HTR-8/SVneo (cell line): ENCODE measurements around the gene GPR45.

ENCODE experiments used
- DNase-seq: peaks from one replicate; pipeline ENCODE4 v3.0.0; 2011; ENCODE audit warnings: low spot score, mixed read lengths; ENCODE audit not compliant: insufficient read length
- FAIRE-seq: peaks from 2 replicates; lab custom pipeline; 2011; peaks lifted over from hg19 to GRCh38; lab: Jason Lieb, UNC

The GPR45 gene, protein sequence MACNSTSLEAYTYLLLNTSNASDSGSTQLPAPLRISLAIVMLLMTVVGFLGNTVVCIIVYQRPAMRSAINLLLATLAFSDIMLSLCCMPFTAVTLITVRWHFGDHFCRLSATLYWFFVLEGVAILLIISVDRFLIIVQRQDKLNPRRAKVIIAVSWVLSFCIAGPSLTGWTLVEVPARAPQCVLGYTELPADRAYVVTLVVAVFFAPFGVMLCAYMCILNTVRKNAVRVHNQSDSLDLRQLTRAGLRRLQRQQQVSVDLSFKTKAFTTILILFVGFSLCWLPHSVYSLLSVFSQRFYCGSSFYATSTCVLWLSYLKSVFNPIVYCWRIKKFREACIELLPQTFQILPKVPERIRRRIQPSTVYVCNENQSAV

GRCh38 chr2:105241443-105241842 lies at the start of gene GPR45:
TSS of gene GPR45 (plus strand) at chr2:105241743. CDS start at chr2:105241859, 116 bp downstream.
- DNase-seq (no peak), FAIRE-seq (no peak)

DNA sequence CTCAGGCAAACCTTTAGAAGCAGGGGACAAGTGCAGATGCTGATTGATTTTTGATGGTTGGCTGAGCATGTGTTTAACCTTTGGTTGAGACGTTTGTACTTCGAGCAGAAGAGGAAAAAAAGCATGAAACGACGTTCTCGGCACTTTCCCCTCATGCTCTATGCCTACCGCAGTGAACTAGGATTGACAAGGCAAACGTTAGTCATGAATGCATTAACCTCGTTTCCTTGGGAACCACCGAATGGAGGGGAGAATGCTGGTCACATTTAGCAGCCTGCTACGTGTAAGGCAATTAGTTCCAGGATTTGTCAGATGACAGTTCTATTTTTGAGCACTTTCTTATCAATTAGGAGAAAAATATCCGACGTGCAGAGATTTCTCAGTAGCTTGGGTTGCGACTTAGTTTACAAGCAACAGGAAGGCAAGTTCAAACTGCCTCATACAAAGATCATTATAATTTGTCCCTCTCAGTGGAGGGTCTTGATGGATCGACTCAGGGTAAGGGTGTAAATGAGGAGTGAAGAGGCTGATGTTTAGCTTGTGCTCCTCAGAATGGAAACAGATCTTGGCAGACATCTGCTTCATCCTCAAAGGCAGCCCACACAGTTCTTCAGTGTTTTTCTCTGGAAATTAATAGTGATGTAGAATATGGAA lies 47.4 kb upstream of the GPR45 start:
- DNase-seq (no peak), FAIRE-seq (no peak)

DNA sequence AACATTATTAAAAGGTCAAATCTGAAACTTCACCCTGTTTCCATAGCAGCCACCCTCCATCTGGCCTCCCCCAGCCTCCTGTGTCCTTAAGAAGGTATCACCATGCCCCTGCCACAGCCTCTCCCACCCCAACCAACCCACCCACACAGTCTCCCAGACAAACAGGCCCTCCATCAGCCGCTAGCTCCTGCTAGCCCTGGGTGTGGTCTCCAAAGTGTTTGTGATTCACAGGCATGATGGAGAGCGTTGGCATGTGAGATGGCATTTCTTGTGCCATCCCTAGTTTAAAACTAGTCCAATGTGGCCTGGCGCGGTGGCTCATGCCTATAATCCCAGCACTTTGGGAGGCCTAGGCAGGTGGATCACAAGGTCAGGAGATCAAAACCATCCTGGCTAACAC lies 44.9 kb upstream of the GPR45 start:
- FAIRE-seq (no peak), DNase-seq (no peak)

DNA sequence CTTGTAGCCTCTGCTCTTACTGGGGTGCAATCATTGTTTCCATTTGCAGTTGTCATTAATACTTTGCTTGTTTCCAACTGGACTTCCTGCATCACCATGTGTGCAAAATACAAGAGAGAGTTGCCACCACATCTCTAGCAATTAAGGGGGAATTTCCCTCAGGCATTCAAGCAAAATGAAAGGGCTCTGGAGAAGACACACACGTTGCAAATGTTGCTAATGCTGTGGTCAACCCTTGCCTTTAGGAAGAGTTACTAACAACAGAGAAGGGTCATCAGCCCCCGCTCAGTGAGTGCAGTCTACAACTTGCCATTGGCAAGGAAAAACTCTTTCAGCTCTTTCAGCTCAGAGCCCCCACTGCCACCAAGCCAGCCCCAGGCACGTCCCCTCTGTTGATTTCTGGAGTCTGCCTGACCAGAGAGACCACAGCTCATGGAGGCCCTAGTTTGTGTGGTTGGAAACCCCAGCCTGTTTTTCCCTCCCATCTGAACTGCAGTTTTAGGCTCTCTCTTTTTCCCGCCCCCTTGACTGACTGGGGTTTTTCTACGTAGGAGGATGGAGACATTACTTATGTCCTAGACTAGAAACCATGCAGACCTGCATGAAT lies 25.9 kb upstream of the GPR45 start:
- no peak for FAIRE-seq
- no peak for DNase-seq

DNA sequence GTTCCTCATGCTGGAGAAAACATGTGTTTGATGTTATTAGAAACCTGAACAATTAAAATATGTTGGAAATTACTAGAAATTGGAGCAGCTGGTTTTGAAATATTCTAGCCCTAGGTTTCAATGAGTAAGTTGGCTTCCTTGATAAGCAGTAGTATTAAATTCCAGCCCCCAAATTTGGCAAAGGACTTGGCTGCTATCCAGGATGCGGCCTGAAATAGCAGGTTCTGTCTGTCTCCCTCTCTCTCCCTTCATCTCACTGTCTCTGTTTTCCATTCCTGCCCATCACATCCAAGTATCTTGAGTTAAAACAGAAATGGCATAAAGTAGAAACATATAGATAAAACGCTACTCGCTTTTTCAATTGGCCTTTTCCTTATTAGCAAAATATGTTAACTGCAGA lies 20.9 kb upstream of the GPR45 start:
- DNase-seq (no peak), FAIRE-seq (no peak)

GRCh38 chr2:105224444-105224843 lies 17.1 kb upstream of the GPR45 start:
- FAIRE-seq (no peak), DNase-seq (no peak)

DNA sequence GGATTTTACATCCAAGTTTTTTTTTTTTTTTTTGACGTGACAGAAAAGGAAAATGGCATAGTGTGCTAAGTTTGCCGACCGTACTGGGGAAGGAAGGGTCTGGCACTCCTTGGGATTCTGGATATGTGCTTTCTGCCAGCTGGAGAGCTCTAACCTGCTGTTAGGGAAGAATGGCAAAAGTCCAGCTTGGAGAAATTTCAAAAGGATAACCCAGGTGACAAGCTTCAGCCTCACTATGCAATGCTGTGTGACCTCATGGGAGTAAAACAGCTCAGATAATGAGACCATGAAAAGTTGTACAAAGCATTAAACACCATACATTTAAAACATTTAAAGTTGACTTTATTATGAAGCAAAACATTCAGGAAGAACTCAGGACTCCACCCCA lies 10.3 kb upstream of the GPR45 start:
- DNase-seq (no peak), FAIRE-seq (no peak)

DNA sequence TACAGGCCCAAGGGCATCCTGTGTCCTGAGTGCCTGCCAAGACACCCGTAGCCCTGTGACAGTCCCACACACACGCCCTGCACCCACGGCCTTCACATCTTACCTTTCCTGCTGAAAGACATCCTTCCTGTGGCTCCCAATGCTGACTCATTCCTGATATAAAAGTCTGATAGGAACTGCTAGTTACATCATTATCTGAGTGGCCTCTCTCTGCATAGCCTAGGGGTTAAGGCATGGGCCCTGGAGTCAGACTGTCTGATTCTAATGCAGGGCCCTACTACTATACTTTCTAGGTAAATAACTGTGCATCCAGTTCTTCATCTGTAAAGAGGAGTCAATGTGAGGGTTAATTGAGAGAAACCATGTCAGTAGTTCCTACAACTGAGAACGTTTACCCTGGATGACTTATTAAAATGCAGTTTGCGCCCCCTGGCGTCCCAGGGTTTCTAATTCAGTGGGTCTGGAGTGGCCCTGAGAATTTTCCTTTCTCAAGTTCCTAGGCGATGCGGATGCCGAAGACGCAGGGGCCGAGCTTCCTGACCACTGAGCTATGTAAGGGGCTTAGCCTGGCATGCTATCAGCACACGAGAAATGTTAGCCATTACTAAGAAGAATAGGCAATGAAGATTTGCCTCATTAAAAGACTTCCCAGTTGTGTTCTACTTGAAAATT lies 6.0 kb upstream of the GPR45 start:
- no peak for FAIRE-seq
- peak; percentile 59 for DNase-seq

DNA sequence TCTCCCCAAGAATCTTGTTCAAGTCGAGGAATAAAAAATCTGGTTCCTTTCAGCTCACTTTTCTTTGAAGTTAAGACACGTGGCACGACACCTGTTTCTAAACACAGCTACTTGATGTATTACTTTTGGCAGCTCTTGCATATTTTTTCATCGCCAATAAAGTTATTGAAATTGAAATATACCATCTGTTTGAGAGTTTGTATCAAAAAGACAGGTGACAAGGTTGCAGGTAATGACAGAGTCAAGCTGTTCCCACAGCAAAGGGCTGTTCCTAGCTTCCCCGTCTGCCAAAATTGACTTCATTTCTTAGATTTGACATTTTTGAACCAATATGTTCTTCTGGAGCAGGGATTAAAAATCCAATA lies 5.5 kb upstream of the GPR45 start:
- DNase-seq (no peak), FAIRE-seq (no peak)

DNA sequence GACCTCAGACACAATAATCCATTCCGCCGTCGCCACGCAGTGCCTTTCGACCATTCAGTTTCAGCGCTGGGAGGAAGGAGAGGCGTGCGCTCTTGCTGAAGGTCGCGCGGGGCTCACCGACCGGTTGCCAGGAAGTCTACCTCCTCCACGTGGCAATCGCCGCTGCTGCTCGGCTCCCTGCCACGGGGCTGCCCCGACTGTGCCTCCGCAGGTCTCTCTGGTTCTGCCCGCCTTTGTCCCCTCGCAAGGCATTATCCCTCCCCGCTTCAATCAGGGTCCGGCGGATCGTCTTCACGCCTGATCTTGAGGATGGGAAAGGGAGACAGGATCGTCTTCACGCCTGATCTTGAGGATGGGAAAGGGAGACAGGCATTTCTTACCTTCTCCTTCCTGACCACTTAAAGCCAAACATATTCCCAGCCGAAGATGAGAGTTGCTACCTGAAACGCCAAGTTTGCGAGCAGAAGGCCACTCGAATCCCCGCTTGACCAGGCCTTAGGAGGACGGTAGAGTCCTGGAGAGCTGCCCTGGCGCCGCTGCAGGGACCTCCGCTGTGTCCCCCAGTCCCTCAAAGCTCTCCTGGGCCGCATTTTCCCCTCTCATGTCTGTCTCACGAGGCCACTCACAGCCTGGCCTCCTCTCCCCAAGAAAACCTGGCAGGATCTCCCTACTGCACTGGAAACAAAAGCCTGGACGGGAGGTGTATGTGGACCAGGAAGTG lies 4.3 kb upstream of the GPR45 start:
- DNase-seq, result no peak
- no peak for FAIRE-seq

GRCh38 chr2:105238664-105239240 lies 2.8 kb upstream of the GPR45 start:
- no peak for FAIRE-seq
- DNase-seq, result no peak

DNA sequence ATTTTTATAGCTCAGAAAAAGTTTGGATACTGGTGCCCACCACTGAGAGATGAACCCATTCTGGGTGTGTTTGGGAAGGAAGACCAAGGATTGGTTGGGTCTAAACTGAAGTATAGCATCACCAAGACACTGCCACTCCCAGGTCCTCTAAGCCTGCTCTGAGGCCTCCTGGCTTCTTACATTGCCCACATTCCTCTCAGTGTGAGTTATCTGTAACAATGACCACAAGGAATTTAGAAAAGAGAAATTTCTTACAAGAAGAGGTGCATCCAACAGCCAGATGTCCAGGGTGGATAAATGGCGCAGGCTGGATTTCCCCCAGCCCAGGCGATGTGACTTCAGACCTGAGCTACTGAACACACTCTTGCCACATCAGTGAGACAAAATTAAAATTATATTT lies 1.6 kb upstream of the GPR45 start:
- DNase-seq (peak; percentile 87), FAIRE-seq (no peak)

DNA sequence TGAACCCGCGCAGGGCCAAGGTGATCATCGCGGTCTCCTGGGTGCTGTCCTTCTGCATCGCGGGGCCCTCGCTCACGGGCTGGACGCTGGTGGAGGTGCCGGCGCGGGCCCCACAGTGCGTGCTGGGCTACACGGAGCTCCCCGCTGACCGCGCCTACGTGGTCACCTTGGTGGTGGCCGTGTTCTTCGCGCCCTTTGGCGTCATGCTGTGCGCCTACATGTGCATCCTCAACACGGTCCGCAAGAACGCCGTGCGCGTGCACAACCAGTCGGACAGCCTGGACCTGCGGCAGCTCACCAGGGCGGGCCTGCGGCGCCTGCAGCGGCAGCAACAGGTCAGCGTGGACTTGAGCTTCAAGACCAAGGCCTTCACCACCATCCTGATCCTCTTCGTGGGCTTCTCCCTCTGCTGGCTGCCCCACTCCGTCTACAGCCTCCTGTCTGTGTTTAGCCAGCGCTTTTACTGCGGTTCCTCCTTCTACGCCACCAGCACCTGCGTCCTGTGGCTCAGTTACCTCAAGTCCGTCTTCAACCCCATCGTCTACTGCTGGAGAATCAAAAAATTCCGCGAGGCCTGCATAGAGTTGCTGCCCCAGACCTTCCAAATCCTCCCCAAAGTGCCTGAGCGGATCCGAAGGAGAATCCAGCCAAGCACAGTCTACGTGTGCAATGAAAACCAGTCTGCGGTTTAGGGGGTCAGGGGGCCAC lies 897 bp downstream of the GPR45 start:
- no peak for FAIRE-seq

DNA sequence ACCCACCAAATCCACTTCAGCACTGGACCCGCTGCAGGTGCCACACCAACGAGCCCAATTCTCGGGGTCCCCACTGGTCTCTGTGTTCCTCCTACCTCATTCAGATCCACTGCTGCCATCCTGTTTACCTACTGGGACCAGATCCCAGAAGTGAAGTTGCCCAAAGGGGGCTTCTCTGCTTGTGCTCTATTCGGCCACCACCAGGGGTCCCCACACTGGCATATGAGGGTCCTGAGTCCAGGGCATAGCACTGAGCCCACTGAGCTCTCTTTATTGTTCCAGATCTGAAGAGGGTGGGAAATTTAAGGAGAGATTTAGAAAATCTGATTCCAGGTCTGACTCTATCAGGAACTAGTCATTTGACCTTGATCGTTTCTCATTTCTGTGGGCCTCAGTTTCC lies 2.4 kb downstream of the GPR45 start:
- DNase-seq (no peak), FAIRE-seq (no peak)

More for the DNA sequence above, 897 bp downstream of the GPR45 start:
- DNase-seq, result no peak

- DNase-seq (no peak), FAIRE-seq (no peak)
Measured at GRCh38 chr2:105244451-105244850, 2.9 kb downstream of the GPR45 start.

- DNase-seq, result no peak
- FAIRE-seq, result no peak
Measured at GRCh38 chr2:105248316-105249070, 7.0 kb downstream of the GPR45 start.

- FAIRE-seq (no peak), DNase-seq (no peak)
Measured at GRCh38 chr2:105249181-105249580, 7.6 kb downstream of the GPR45 start.

DNA sequence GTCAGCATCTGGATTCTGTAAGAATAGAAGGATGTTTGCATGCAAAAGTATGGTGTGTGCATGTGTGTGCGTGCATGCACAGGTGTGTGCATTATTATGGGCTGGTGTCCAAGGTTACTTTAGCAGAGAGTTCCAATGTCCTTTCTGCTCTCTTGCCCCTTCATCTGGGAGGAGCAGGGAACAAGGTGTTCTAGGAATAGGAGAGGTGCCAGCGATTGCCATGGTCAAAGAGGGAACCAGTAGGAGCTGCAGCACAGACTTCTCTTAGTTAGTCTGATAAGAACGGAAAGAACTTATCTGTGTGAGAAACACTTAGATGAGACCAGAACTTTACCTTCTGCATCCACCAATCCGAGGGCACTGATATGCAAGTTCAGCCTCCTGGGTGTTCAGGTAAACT lies 8.3 kb downstream of the GPR45 start:
- no peak for DNase-seq
- no peak for FAIRE-seq
